DND-41 (cell line): Measurements from ENCODE around the gene PIK3AP1.
A peak's percentile ranks its signal among the peaks of the same experiment; 100 is the strongest.

Experiments
- ATAC-seq: fragments of 200-7000 bp; cut with Tn5 transposase; 3 replicates; pipeline ENCODE4 v1.9.1; 2021; ENCODE audit warnings: low read depth; ENCODE audit not compliant: insufficient read depth
- DNase-seq: peaks from one replicate; pipeline ENCODE4 v3.0.0-alpha.2; 2020
- H2AFZ ChIP-seq: 2 replicates; pipeline ENCODE4 v1.6.0; 2012; ENCODE audit warnings: low read depth, low read length
- H3K27ac ChIP-seq: 2 replicates; pipeline ENCODE4 v1.5.1; 2012; ENCODE audit warnings: low read length, inconsistent platforms
- H3K27me3 ChIP-seq: fragments of 200-600 bp; sonication (generic); 2 replicates; pipeline ENCODE4 v1.6.0; 2012; ENCODE audit warnings: low read length, mild to moderate bottlenecking, inconsistent platforms; ENCODE audit not compliant: insufficient read depth, poor library complexity
- H3K36me3 ChIP-seq: 2 replicates; pipeline ENCODE4 v1.5.1; 2012; ENCODE audit warnings: low read length, inconsistent platforms; ENCODE audit not compliant: insufficient read depth
- H3K4me1 ChIP-seq: 2 replicates; pipeline ENCODE4 v1.5.1; 2012; ENCODE audit warnings: mild to moderate bottlenecking, low read length; ENCODE audit not compliant: insufficient read depth
- H3K4me2 ChIP-seq: 2 replicates; pipeline ENCODE4 v1.6.0; 2012; ENCODE audit warnings: mild to moderate bottlenecking, moderate library complexity, low read length, inconsistent platforms; ENCODE audit not compliant: insufficient read depth
- H3K4me3 ChIP-seq, 2 experiments: fragments of 200-600 bp in 1 of 2; shearing (Covaris generic) in 1 of 2; 2 replicates each; pipeline ENCODE4 v1.5.1; 2012 to 2016; ENCODE audit warnings: inconsistent platforms in 2 of 2, low read length in 2 of 2, mild to moderate bottlenecking in 2 of 2, low read depth in 1 of 2, moderate library complexity in 1 of 2
- H3K79me2 ChIP-seq: 2 replicates; pipeline ENCODE4 v1.6.0; 2012; ENCODE audit warnings: low read length, inconsistent platforms; ENCODE audit not compliant: insufficient read depth
- H3K9ac ChIP-seq: 2 replicates; pipeline ENCODE4 v1.6.0; 2012; ENCODE audit warnings: low read depth, mild to moderate bottlenecking, inconsistent platforms, low read length, moderate library complexity
- H3K9me3 ChIP-seq: 2 replicates; pipeline ENCODE4 v1.5.1; 2012; ENCODE audit warnings: low read length, moderate library complexity, mild to moderate bottlenecking, inconsistent platforms; ENCODE audit not compliant: insufficient read depth, severe bottlenecking
- H4K20me1 ChIP-seq: 2 replicates; pipeline ENCODE4 v1.6.0; 2012; ENCODE audit warnings: low read length; ENCODE audit not compliant: insufficient read depth
- EZH2 ChIP-seq: IDR thresholded peaks from 3 replicates; pipeline ENCODE4 v1.6.1; 2012; ENCODE audit warnings: borderline replicate concordance, low read depth, mild to moderate bottlenecking, moderate library complexity, low read length, inconsistent platforms; ENCODE audit not compliant: severe bottlenecking
- TF ChIP-seq, protein P1 (sequence below): IDR thresholded peaks from 2 replicates; pipeline ENCODE4 v1.5.1; 2012; ENCODE audit warnings: borderline replicate concordance, low read length, moderate library complexity, mild to moderate bottlenecking; ENCODE audit not compliant: poor library complexity, severe bottlenecking; ENCODE audit errors: extremely low read depth

Gene PIK3AP1

DNA sequence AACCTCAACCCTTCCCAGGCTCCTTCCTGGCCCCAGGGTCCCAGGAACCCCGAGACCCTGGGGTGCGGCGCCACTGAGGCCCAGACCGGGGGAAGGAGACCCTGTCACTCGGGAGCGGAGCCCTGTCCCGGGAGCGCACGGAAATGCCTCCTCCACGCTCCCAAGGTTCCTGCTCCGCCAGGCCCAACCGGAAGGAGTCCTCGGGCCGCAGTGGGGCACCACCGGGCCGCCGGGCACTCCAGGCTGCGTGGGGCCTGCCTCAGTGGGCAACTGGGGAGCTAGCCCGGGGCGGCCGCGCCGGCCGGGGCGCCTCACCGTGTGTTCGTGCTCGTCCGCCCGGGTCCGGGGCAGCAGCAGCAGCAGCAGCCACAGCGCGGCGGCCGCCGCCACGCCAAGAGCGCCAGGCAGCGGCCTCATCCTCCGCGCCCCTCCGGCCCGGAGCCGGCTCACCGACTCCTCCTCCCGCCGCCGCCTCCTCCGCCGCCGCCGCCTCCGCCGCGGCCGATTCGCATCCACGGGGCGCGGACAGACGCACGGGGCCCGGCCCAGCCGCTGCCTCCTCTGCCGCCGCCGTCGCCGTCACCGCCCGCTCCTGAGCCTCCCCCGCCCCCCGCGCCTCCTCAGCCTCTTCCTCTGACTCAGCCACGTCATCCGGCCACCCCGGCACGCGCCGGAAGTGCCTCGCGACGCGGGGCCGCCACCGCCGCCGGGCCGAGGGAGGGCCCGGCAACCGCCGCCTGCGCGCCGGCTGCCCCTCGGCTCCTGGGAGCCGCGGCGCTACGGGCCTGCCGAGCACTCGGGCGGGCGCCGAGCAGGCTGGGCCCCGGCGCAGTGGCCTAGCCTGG lies 133.7 kb downstream of the PIK3AP1 start, which contains the start of gene TM9SF3:
Gene TM9SF3 (minus strand): TSS at position 594 of the 845 bp plus-strand sequence. CDS start 177 bp downstream, at position 417.
- peak; percentile 91 for DNase-seq

DNA sequence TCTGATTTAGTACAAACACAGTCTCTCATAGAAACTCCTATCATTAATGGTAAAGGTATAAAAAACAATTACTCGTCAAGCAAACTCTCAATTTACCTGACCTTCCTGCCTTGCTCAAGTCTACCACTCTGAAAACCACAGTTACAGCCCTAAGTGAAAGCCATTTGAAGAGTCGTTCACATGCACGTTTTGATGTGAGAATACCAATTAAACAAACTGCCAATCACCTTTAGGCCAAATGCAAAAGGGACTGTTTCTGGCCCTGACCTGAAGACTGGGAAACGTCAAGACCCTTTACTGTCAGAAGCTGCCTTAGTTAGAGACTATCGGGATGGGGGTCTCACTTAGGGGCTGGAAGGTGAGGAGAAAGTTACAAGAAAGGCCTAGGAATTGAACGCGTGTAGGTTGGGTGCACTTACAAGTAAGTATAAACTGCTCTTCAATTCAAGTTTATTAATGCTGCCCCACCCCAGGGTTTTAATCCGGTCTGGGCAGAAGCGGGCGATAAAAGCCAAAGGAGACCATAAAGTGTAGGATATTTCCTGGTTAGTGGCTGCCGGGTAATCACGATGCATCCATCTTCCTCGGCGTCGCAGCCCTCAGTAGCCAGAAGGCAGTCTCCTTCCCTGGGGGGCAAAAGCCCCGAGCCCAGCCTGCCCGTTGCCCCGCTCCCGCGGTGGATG lies 134.4 kb downstream of the PIK3AP1 start:
- peak; percentile 53 for ATAC-seq
- TF ChIP-seq, protein P1, sequence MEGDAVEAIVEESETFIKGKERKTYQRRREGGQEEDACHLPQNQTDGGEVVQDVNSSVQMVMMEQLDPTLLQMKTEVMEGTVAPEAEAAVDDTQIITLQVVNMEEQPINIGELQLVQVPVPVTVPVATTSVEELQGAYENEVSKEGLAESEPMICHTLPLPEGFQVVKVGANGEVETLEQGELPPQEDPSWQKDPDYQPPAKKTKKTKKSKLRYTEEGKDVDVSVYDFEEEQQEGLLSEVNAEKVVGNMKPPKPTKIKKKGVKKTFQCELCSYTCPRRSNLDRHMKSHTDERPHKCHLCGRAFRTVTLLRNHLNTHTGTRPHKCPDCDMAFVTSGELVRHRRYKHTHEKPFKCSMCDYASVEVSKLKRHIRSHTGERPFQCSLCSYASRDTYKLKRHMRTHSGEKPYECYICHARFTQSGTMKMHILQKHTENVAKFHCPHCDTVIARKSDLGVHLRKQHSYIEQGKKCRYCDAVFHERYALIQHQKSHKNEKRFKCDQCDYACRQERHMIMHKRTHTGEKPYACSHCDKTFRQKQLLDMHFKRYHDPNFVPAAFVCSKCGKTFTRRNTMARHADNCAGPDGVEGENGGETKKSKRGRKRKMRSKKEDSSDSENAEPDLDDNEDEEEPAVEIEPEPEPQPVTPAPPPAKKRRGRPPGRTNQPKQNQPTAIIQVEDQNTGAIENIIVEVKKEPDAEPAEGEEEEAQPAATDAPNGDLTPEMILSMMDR = no peak
- no peak for TF ChIP-seq EZH2
- peak overlapping the region; percentile 59 to 82 for H3K4me3 ChIP-seq
- H4K20me1 ChIP-seq = peaks cover 47% of the 10 kb centered on the region
- H3K4me2 ChIP-seq = peak overlapping the region; percentile 92
- no peak for DNase-seq
- H3K9ac ChIP-seq = peak overlapping the region; percentile 92
- H3K27me3 ChIP-seq = peaks cover 12% of the 10 kb centered on the region
- peak overlapping the region; percentile 98 for H2AFZ ChIP-seq
- H3K36me3 ChIP-seq = peaks cover 7% of the 10 kb centered on the region; the same call in 1 of the 2 replicates
- H3K27ac ChIP-seq = peak overlapping the region; percentile 88
- H3K79me2 ChIP-seq = peaks cover 62% of the 10 kb centered on the region
- no peaks in the 10 kb centered on the region for H3K9me3 ChIP-seq
- peaks cover 50% of the 10 kb centered on the region for H3K4me1 ChIP-seq

More for the DNA sequence above, 133.7 kb downstream of the PIK3AP1 start, which contains the start of gene TM9SF3:
- H3K27ac ChIP-seq = peak within 1 kb of the TSS; percentile 88
- peaks cover 50% of the 10 kb centered on the region for H3K4me1 ChIP-seq
- H3K9ac ChIP-seq = peak within 1 kb of the TSS; percentile 92
- ATAC-seq = peak; percentile 79
- H3K27me3 ChIP-seq = peaks cover 12% of the 10 kb centered on the region
- peaks cover 39% of the 10 kb centered on the region for H4K20me1 ChIP-seq
- H2AFZ ChIP-seq = peak within 1 kb of the TSS; percentile 98
- H3K36me3 ChIP-seq = peaks cover 7% of the 10 kb centered on the region; the same call in 1 of the 2 replicates
- H3K4me2 ChIP-seq = peak within 1 kb of the TSS; percentile 92
- H3K9me3 ChIP-seq = no peaks in the 10 kb centered on the region
- peaks cover 55% of the 10 kb centered on the region for H3K79me2 ChIP-seq
- TF ChIP-seq, protein P1 = peak; percentile 3
- TF ChIP-seq EZH2 = no peak
- H3K4me3 ChIP-seq = peak within 1 kb of the TSS; percentile 62 to 82

DNA sequence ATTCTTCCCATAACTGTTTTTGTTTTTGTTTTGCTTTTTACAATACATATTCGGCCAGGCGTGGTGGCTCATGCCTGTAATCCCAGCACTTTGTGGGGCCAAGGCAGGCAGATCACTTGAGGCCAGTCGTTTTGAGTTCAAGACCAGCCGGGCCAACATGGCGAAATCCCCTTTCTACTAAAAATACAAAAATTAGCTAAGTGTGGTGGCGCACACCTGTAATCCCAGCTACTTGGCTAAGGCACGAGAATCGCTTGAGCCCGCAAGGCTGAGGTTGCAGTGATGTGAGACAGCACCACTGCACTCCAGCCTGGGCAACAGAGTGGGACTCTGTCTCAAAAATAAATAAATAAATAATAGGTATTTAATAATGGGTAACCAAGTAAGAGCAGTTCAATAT lies 135.8 kb downstream of the PIK3AP1 start:
- Histone ChIP-seq H3K79me2 (peaks cover 76% of the 10 kb centered on the region), H4K20me1 (peaks cover 60% of the 10 kb centered on the region), H3K9me3 (no peaks in the 10 kb centered on the region), H3K4me3 (peak overlapping the region in 1 of 2 experiments; percentile 17; a peak in 1 of 4 replicates), H3K4me1 (peaks cover 58% of the 10 kb centered on the region), H2AFZ (no peak overlapping the region), H3K4me2 (peak overlapping the region; percentile 92; the same call in 1 of the 2 replicates), H3K36me3 (peaks cover 7% of the 10 kb centered on the region; the same call in 1 of the 2 replicates), H3K9ac (no peak overlapping the region), H3K27ac (no peak overlapping the region), H3K27me3 (peaks cover 8% of the 10 kb centered on the region)
- no peak for ATAC-seq
- TF ChIP-seq, protein P1 = no peak
- no peak for TF ChIP-seq EZH2
- DNase-seq = no peak
